ENCODE data around the gene SMARCE1. TPM values are rescaled to one million over a fixed set of nuclear protein-coding genes. Genes with fewer than 3 reads are reported as not detected.

Gene SMARCE1
- 100 to 1,000 TPM in 1 of 4 donors, 10 to 100 TPM in 3; 75.4 to 116 (median 85.5) TPM for polyA plus RNA-seq
- long read RNA-seq, donor 1 = 0 reads
- long read RNA-seq, donor 2, full-length matches to known transcripts = 26 of 26 reads
- long read RNA-seq, donor 2, partial matches to known transcripts = 0 of 26 reads
- long read RNA-seq, donor 2, other reads (novel, unspliced or antisense) = 0 of 26 reads
- long read RNA-seq, donor 3, full-length matches to known transcripts = 78 of 78 reads
- long read RNA-seq, donor 3, partial matches to known transcripts = 0 of 78 reads
- long read RNA-seq, donor 3, other reads (novel, unspliced or antisense) = 0 of 78 reads
- long read RNA-seq, donor 4, full-length matches to known transcripts = 7 of 7 reads
- long read RNA-seq, donor 4, partial matches to known transcripts = 0 of 7 reads
- long read RNA-seq, donor 4, other reads (novel, unspliced or antisense) = 0 of 7 reads
- long read RNA-seq, donor 5, full-length matches to known transcripts = 27 of 27 reads
- long read RNA-seq, donor 5, partial matches to known transcripts = 0 of 27 reads
- long read RNA-seq, donor 5, other reads (novel, unspliced or antisense) = 0 of 27 reads
- long read RNA-seq, donor 6, full-length matches to known transcripts = 65 of 65 reads
- long read RNA-seq, donor 6, partial matches to known transcripts = 0 of 65 reads
- long read RNA-seq, donor 6, other reads (novel, unspliced or antisense) = 0 of 65 reads
- long read RNA-seq, donor 7, full-length matches to known transcripts = 130 of 171 reads
- long read RNA-seq, donor 7, partial matches to known transcripts = 41 of 171 reads
- long read RNA-seq, donor 7, other reads (novel, unspliced or antisense) = 0 of 171 reads
- long read RNA-seq, donor 8, full-length matches to known transcripts = 8 of 8 reads
- long read RNA-seq, donor 8, partial matches to known transcripts = 0 of 8 reads
- long read RNA-seq, donor 8, other reads (novel, unspliced or antisense) = 0 of 8 reads
- long read RNA-seq, donor 9, full-length matches to known transcripts = 19 of 19 reads
- long read RNA-seq, donor 9, partial matches to known transcripts = 0 of 19 reads
- long read RNA-seq, donor 9, other reads (novel, unspliced or antisense) = 0 of 19 reads
- long read RNA-seq, donor 10, full-length matches to known transcripts = 94 of 99 reads
- long read RNA-seq, donor 10, partial matches to known transcripts = 5 of 99 reads
- long read RNA-seq, donor 10, other reads (novel, unspliced or antisense) = 0 of 99 reads

DNA sequence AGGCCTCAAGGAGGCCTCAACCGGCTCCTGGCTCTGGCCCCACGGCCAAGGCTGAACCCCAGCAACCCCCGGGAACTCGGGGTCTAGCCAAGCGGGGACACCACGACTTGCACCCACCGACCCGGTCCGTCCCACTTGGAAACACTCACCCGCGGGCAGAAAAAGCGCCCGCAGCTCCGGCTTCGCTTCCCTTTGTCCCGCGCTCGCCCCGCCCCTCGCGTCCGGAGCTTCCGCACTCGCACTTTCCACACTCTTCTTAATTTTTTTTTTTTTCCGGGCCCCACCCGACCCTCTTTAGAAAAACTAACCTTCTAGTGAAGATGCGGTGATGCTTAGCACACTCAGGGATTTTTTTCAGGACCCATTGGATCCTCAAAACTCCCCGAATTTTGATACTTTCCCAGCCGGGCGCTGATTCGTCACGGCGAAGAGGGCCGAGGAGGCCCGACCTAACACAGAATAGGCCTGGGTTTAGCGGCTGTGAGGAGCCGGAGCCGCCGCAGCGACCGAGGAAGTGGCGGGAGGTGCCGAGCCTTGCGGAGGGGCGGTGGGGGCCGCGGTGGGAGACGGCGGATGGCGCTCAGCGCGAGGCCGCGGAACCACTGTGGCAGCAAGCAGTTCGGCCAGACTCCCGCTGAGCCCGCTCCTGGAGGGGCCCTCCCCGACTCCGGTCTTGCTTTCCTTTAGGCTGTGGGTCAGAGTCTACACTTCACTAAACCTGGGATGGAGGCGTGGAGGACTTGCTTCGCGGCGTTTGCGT, at the start of gene SMARCE1:
TSS of gene SMARCE1 (minus strand) at position 195 of the 760 bp plus-strand sequence. CDS start 2,016 bp downstream, outside the sequence.
- FAIRE-seq (no peak), DNase-seq (peak; percentile 88 to 95)
- Histone ChIP-seq H3K36me3 (ENCODE audit: control insufficient read depth in 3 of 3, insufficient read depth in 2 of 3, low read depth in 1 of 3, low read length in 3 of 3) (no peaks in the 10 kb centered on the region), H3K27ac (ENCODE audit: low read depth in 1 of 3, low read length in 2 of 3) (peak within 1 kb of the TSS; percentile 91 to 97 (median 96)), H3K9me3 (ENCODE audit: control insufficient read depth in 2 of 2, insufficient read depth in 1 of 2, low read depth in 1 of 2, low read length in 1 of 2) (no peaks in the 10 kb centered on the region), H3K4me1 (ENCODE audit: control insufficient read depth in 3 of 3, insufficient read depth in 2 of 3, low read depth in 1 of 3, low read length in 2 of 3) (peaks cover 1 to 18% (median 9%) of the 10 kb centered on the region in 3 donors), H3K27me3 (ENCODE audit: control insufficient read depth in 3 of 3, insufficient read depth in 3 of 3, low read length in 3 of 3) (no peaks in the 10 kb centered on the region), H3K4me3 (ENCODE audit: low read depth in 1 of 3, low read length in 3 of 3) (peak within 1 kb of the TSS; percentile 74 to 91 (median 85))
- WGBS, 3 donors = 0 to 1% (median 0%) methylated on average over 58 to 64 of the region's 64 CpGs

DNA sequence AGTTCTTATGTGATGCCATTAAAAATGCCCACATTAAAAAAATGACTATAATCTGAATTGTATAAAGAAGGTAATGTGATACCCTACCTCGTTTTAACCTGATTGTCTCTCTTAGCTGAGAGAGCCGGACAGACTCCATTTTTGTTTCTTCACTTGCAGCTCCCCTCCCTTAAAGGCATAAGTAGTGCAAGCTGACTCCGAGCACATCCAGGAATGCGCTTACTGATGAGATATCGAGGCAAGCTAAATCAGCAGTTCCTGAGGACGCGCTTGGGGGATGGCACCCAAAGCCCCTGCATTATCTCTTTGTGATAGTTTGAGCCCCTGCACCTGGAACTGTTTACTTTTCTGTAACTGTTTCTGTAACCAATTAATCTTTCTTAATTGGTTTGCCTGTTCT, 49.7 kb upstream of the SMARCE1 start:
- WGBS, 3 donors = 56 to 69% (median 68%) methylated on average over 7 of the region's 7 CpGs
- DNase-seq (no peak), FAIRE-seq (no peak)
- no peak overlapping the region for H3K27ac ChIP-seq (ENCODE audit: low read depth in 1 of 3, low read length in 2 of 3)
- peaks cover 0 to 8% (median 0%) of the 10 kb centered on the region in 3 donors for H3K4me1 ChIP-seq (ENCODE audit: control insufficient read depth in 3 of 3, insufficient read depth in 2 of 3, low read depth in 1 of 3, low read length in 2 of 3)
- H3K27me3 ChIP-seq (ENCODE audit: control insufficient read depth in 3 of 3, insufficient read depth in 3 of 3, low read length in 3 of 3) = peaks cover 0 to 2% (median 0%) of the 10 kb centered on the region in 3 donors
- no peaks in the 10 kb centered on the region for H3K9me3 ChIP-seq (ENCODE audit: control insufficient read depth in 2 of 2, insufficient read depth in 1 of 2, low read depth in 1 of 2, low read length in 1 of 2)
- no peaks in the 10 kb centered on the region for H3K36me3 ChIP-seq (ENCODE audit: control insufficient read depth in 3 of 3, insufficient read depth in 2 of 3, low read depth in 1 of 3, low read length in 3 of 3)
- H3K4me3 ChIP-seq (ENCODE audit: low read depth in 1 of 3, low read length in 3 of 3) = no peak overlapping the region

- Histone ChIP-seq H3K27me3 (ENCODE audit: control insufficient read depth in 3 of 3, insufficient read depth in 3 of 3, low read length in 3 of 3) (peaks cover 0 to 2% (median 0%) of the 10 kb centered on the region in 3 donors), H3K4me3 (ENCODE audit: low read depth in 1 of 3, low read length in 3 of 3) (no peak overlapping the region), H3K27ac (ENCODE audit: low read depth in 1 of 3, low read length in 2 of 3) (no peak overlapping the region), H3K9me3 (ENCODE audit: control insufficient read depth in 2 of 2, insufficient read depth in 1 of 2, low read depth in 1 of 2, low read length in 1 of 2) (no peaks in the 10 kb centered on the region), H3K36me3 (ENCODE audit: control insufficient read depth in 3 of 3, insufficient read depth in 2 of 3, low read depth in 1 of 3, low read length in 3 of 3) (no peaks in the 10 kb centered on the region), H3K4me1 (ENCODE audit: control insufficient read depth in 3 of 3, insufficient read depth in 2 of 3, low read depth in 1 of 3, low read length in 2 of 3) (peaks cover 0 to 8% (median 0%) of the 10 kb centered on the region in 3 donors)
- FAIRE-seq (no peak), DNase-seq (no peak)
- 67 to 77% (median 72%) methylated on average over 3 of the region's 3 CpGs for WGBS, 3 donors
Observed at GRCh38 chr17:40696651-40697072, 49.0 kb upstream of the SMARCE1 start.

DNA sequence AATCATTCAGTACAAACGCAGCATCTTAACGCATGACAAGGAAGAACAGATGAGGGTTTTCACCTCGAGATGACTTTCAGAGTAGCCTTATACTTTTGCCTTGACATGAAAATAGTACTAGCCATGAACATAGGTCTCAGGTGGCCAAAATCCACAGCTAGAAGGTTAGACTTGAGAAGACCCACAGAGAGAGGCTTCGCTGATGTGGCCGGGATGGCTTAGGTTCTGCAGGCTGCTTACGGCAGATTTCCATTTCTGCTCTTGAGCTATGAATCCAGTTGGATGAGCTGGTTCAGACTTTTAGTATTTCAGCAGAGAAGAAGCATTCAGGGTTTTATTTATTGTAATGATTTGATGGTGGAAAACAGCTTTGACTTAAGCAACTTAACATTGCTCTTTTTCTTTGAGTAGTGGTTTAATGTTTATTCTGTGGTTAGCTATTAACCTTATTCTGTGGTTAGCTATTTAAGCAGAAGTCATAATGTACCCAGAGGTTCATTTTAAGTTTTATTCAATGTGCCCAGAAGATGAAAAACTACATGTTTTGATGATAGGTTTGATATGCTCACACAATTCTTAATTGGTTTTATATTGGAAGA, 48.4 kb upstream of the SMARCE1 start:
- Histone ChIP-seq H3K36me3 (ENCODE audit: control insufficient read depth in 3 of 3, insufficient read depth in 2 of 3, low read depth in 1 of 3, low read length in 3 of 3) (no peaks in the 10 kb centered on the region), H3K4me1 (ENCODE audit: control insufficient read depth in 3 of 3, insufficient read depth in 2 of 3, low read depth in 1 of 3, low read length in 2 of 3) (peaks cover 0 to 8% (median 0%) of the 10 kb centered on the region in 3 donors), H3K4me3 (ENCODE audit: low read depth in 1 of 3, low read length in 3 of 3) (no peak overlapping the region), H3K27ac (ENCODE audit: low read depth in 1 of 3, low read length in 2 of 3) (no peak overlapping the region), H3K27me3 (ENCODE audit: control insufficient read depth in 3 of 3, insufficient read depth in 3 of 3, low read length in 3 of 3) (peaks cover 0 to 2% (median 0%) of the 10 kb centered on the region in 3 donors), H3K9me3 (ENCODE audit: control insufficient read depth in 2 of 2, insufficient read depth in 1 of 2, low read depth in 1 of 2, low read length in 1 of 2) (no peaks in the 10 kb centered on the region)
- DNase-seq (no peak), FAIRE-seq (no peak)
- 86 to 90% (median 89%) methylated on average over 6 of the region's 6 CpGs for WGBS, 3 donors

GRCh38 chr17:40694584-40694983, 47.0 kb upstream of the SMARCE1 start:
- Histone ChIP-seq H3K4me1 (ENCODE audit: control insufficient read depth in 3 of 3, insufficient read depth in 2 of 3, low read depth in 1 of 3, low read length in 2 of 3) (peaks cover 0 to 8% (median 0%) of the 10 kb centered on the region in 3 donors), H3K9me3 (ENCODE audit: control insufficient read depth in 2 of 2, insufficient read depth in 1 of 2, low read depth in 1 of 2, low read length in 1 of 2) (no peaks in the 10 kb centered on the region), H3K27me3 (ENCODE audit: control insufficient read depth in 3 of 3, insufficient read depth in 3 of 3, low read length in 3 of 3) (peaks cover 0 to 2% (median 0%) of the 10 kb centered on the region in 3 donors), H3K4me3 (ENCODE audit: low read depth in 1 of 3, low read length in 3 of 3) (no peak overlapping the region), H3K36me3 (ENCODE audit: control insufficient read depth in 3 of 3, insufficient read depth in 2 of 3, low read depth in 1 of 3, low read length in 3 of 3) (no peaks in the 10 kb centered on the region), H3K27ac (ENCODE audit: low read depth in 1 of 3, low read length in 2 of 3) (no peak overlapping the region)
- DNase-seq (no peak), FAIRE-seq (no peak)
- 68 to 75% (median 70%) methylated on average over 9 of the region's 9 CpGs for WGBS, 3 donors

GRCh38 chr17:40687106-40687505, 39.5 kb upstream of the SMARCE1 start:
- 77 to 81% (median 79%) methylated on average over 5 of the region's 5 CpGs for WGBS, 3 donors
- DNase-seq = no peak
- no peak overlapping the region for H3K4me3 ChIP-seq (ENCODE audit: low read depth in 1 of 3, low read length in 3 of 3)
- H3K4me1 ChIP-seq (ENCODE audit: control insufficient read depth in 3 of 3, insufficient read depth in 2 of 3, low read depth in 1 of 3, low read length in 2 of 3) = no peaks in the 10 kb centered on the region
- no peak overlapping the region for H3K27ac ChIP-seq (ENCODE audit: low read depth in 1 of 3, low read length in 2 of 3)
- H3K27me3 ChIP-seq (ENCODE audit: control insufficient read depth in 3 of 3, insufficient read depth in 3 of 3, low read length in 3 of 3) = no peaks in the 10 kb centered on the region
- no peaks in the 10 kb centered on the region for H3K9me3 ChIP-seq (ENCODE audit: control insufficient read depth in 2 of 2, insufficient read depth in 1 of 2, low read depth in 1 of 2, low read length in 1 of 2)
- FAIRE-seq = no peak
- no peaks in the 10 kb centered on the region for H3K36me3 ChIP-seq (ENCODE audit: control insufficient read depth in 3 of 3, insufficient read depth in 2 of 3, low read depth in 1 of 3, low read length in 3 of 3)

DNA sequence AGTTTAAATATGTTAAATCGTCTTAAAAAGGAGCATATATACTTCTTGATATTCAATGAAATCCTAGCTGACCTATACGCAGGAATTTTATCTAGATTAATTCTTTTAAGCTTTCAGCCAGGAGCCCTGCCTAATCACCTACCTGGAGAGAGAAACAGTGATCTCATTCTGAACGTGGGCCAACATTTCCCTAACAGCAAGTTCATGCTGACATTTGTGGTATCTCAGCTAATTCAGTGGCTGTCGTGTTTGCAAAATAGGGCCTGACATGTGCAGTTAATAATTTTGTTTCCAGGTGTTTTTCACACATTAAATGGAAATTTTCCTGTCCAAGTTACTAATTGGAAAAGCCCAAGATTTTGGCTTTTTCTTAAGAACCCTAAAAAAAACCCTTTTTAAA, 38.6 kb upstream of the SMARCE1 start:
- Histone ChIP-seq H3K27me3 (ENCODE audit: control insufficient read depth in 3 of 3, insufficient read depth in 3 of 3, low read length in 3 of 3) (no peaks in the 10 kb centered on the region), H3K27ac (ENCODE audit: low read depth in 1 of 3, low read length in 2 of 3) (no peak overlapping the region), H3K9me3 (ENCODE audit: control insufficient read depth in 2 of 2, insufficient read depth in 1 of 2, low read depth in 1 of 2, low read length in 1 of 2) (no peaks in the 10 kb centered on the region), H3K36me3 (ENCODE audit: control insufficient read depth in 3 of 3, insufficient read depth in 2 of 3, low read depth in 1 of 3, low read length in 3 of 3) (no peaks in the 10 kb centered on the region), H3K4me3 (ENCODE audit: low read depth in 1 of 3, low read length in 3 of 3) (no peak overlapping the region), H3K4me1 (ENCODE audit: control insufficient read depth in 3 of 3, insufficient read depth in 2 of 3, low read depth in 1 of 3, low read length in 2 of 3) (no peaks in the 10 kb centered on the region)
- WGBS, 3 donors = 18 to 53% (median 30%) methylated on average over 4 of the region's 4 CpGs
- FAIRE-seq (no peak), DNase-seq (peak in 1 of 2 donors; percentile 54)
